Progenitor cell of endocrine pancreas (in vitro differentiated cells): Measurements from ENCODE around the gene LATS2. TPM values are rescaled to one million over a fixed set of nuclear protein-coding genes. Genes with fewer than 3 reads are reported as not detected.
A peak's percentile ranks its signal among the peaks of the same experiment; 100 is the strongest.
"Not testable (repeated sequence)": the region's sequence is repeated elsewhere in the genome, so short reads cannot be mapped to it uniquely, and the experiment has no call there.

Source experiments
- DNase-seq: peaks from one replicate; pipeline ENCODE4 v3.0.0; 2021; ENCODE audit warnings: low spot score; ENCODE audit not compliant: unreplicated experiment
- H3K27ac Mint-ChIP-seq: 2 replicates; pipeline ENCODE4 v1.8.0; 2021; ENCODE audit warnings: mild to moderate bottlenecking, moderate library complexity, mixed read lengths
- H3K27me3 Mint-ChIP-seq: 2 replicates; pipeline ENCODE4 v1.8.0; 2021; ENCODE audit warnings: mixed read lengths
- H3K36me3 Mint-ChIP-seq: 2 replicates; pipeline ENCODE4 v1.8.0; 2022; ENCODE audit warnings: mixed read lengths; ENCODE audit not compliant: insufficient read depth
- H3K4me1 Mint-ChIP-seq: 2 replicates; pipeline ENCODE4 v1.8.0; 2021; ENCODE audit warnings: low read depth, mixed read lengths
- H3K4me3 Mint-ChIP-seq: 2 replicates; pipeline ENCODE4 v1.8.0; 2021; ENCODE audit warnings: low read depth, mild to moderate bottlenecking, moderate library complexity, mixed read lengths
- H3K9me3 Mint-ChIP-seq: 2 replicates; pipeline ENCODE4 v1.8.0; 2021; ENCODE audit warnings: low read depth, mixed read lengths
- total RNA-seq: library from RNA; stranded (reverse); gene quantifications from 2 replicates; pipeline ENCODE4 v1.2.1, GENCODE V29; 2021
- TF ChIP-seq, protein P1 (sequence below): fragments of 200-600 bp; sonication (generic); IDR thresholded peaks from one replicate; pipeline ENCODE4 v1.5.0; 2021; ENCODE audit warnings: antibody characterized with exemption, mild to moderate bottlenecking; ENCODE audit not compliant: unreplicated experiment

The LATS2 gene
- total RNA-seq, 1 donor from 2014 or later = 15.2 TPM

- no peak for DNase-seq
- Mint-ChIP-seq H3K9me3 (no peaks in the 10 kb centered on the region), H3K27ac (no peak overlapping the region), H3K4me1 (peaks cover 6% of the 10 kb centered on the region), H3K36me3 (no peaks in the 10 kb centered on the region), H3K27me3 (no peaks in the 10 kb centered on the region), H3K4me3 (no peak overlapping the region)
- TF ChIP-seq, protein P1, sequence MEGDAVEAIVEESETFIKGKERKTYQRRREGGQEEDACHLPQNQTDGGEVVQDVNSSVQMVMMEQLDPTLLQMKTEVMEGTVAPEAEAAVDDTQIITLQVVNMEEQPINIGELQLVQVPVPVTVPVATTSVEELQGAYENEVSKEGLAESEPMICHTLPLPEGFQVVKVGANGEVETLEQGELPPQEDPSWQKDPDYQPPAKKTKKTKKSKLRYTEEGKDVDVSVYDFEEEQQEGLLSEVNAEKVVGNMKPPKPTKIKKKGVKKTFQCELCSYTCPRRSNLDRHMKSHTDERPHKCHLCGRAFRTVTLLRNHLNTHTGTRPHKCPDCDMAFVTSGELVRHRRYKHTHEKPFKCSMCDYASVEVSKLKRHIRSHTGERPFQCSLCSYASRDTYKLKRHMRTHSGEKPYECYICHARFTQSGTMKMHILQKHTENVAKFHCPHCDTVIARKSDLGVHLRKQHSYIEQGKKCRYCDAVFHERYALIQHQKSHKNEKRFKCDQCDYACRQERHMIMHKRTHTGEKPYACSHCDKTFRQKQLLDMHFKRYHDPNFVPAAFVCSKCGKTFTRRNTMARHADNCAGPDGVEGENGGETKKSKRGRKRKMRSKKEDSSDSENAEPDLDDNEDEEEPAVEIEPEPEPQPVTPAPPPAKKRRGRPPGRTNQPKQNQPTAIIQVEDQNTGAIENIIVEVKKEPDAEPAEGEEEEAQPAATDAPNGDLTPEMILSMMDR = no peak
These were observed 123.1 kb downstream of the LATS2 start for GRCh38 chr13:20938302-20938701.

DNA sequence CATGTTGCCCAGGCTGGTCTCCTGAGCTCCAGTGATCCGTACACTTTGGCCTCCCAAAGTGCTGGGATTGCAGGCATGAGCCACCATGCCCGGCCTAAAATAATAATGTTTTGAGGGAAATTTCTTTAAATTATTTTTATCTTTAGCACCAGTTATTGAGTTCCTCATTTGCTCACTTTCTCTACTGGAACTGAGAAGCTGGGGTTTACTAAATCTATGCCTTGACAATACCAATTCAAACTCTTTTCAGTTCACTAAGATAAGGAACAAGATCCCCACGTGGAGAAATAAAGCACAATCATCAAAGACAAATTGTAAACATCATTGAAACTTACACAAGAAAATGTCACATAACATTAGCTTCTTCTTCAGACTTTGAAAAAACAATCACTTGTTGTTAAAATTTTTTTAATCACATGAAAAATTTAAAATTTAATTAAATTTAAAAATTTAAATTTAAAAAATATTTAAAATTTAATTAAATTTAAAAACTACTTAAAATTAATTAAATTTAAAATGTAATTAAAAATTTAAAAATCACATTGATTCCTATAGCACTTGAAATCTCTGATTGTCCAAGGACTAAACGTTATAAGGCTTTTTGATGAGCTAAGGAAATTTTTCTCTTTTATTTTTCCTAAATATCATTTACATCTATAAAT, 133.7 kb downstream of the LATS2 start:
- H3K4me1 Mint-ChIP-seq = peaks cover 1% of the 10 kb centered on the region
- TF ChIP-seq, protein P1 = no peak
- H3K9me3 Mint-ChIP-seq = no peaks in the 10 kb centered on the region

GRCh38 chr13:20925395-20925790, 136.0 kb downstream of the LATS2 start:
- H3K36me3 Mint-ChIP-seq, H3K4me1 Mint-ChIP-seq, H3K9me3 Mint-ChIP-seq, H3K4me3 Mint-ChIP-seq, DNase-seq, H3K27ac Mint-ChIP-seq, H3K27me3 Mint-ChIP-seq: not testable (repeated sequence)

More for the DNA sequence above, 133.7 kb downstream of the LATS2 start:
- Mint-ChIP-seq H3K27ac (no peak overlapping the region), H3K27me3 (no peaks in the 10 kb centered on the region), H3K4me3 (no peak overlapping the region), H3K36me3 (no peaks in the 10 kb centered on the region)
- DNase-seq = no peak

- Mint-ChIP-seq H3K36me3 (no peaks in the 10 kb centered on the region), H3K4me1 (peaks cover 1% of the 10 kb centered on the region), H3K9me3 (no peaks in the 10 kb centered on the region), H3K4me3 (no peak overlapping the region), H3K27me3 (no peaks in the 10 kb centered on the region), H3K27ac (no peak overlapping the region)
- TF ChIP-seq, protein P1 = peak; percentile 90
- peak; percentile 64 for DNase-seq
These were observed 136.5 kb downstream of the LATS2 start for GRCh38 chr13:20924758-20925394.

DNA sequence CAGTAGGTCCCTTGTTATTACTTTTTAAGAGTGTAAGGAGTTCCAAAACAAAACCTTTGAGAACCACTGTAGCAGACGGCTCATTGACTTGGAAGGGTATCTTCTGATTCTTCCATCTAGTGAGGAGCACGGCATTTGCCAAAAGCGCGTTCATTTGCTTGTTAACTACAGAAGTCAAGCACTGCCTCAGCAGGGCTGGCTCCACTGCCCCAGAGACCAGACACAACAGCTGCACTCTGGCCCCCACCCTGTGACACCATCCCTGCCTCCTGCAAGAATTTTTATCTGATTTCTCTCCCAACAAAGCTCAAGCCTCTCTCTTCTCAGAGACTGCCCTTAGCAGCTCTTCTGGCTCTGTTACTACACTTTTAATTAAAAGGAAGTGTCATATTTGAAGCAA, 138.1 kb downstream of the LATS2 start:
- Mint-ChIP-seq H3K4me3 (no peak overlapping the region), H3K27me3 (no peaks in the 10 kb centered on the region), H3K27ac (no peak overlapping the region), H3K36me3 (no peaks in the 10 kb centered on the region), H3K9me3 (no peaks in the 10 kb centered on the region), H3K4me1 (peaks cover 1% of the 10 kb centered on the region)
- TF ChIP-seq, protein P1 = no peak
- no peak for DNase-seq

Other genes starting within 250 kb of the LATS2 start
- gene XPO4, start 158.8 kb downstream of the LATS2 start, total RNA-seq = 22.8 and 23.7 TPM in 2 replicates
- 188 and 192 TPM in 2 replicates for gene SAP18, start 78.5 kb upstream of the LATS2 start, total RNA-seq
- 14.3 and 16.2 TPM in 2 replicates for gene SKA3, start 115.0 kb upstream of the LATS2 start, total RNA-seq
- gene MRPL57, start 115.1 kb upstream of the LATS2 start, total RNA-seq = 22.0 and 22.8 TPM in 2 replicates